Measurements from ENCODE around the gene BSX.

BSX gene

DNA sequence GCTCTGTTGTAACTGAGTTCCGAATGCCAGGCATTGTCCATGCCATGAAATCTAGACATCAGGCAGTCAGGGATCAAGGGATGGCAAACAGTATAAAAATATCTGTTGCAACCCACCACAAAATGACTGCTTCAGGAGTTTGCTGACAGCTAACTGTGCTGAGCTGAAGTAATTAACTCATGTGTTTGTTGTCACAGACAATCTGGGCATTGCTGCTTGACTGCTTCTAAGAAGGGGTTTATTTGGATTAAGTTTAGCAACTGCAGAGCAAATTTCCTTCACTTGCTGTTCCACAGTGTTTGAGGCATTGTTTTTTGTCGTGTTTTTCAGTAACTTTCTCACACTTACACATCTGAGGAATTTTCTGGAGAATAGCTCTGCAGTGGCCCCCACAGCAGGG, 30.4 kb downstream of the BSX start:
- no peak for DNase-seq

DNA sequence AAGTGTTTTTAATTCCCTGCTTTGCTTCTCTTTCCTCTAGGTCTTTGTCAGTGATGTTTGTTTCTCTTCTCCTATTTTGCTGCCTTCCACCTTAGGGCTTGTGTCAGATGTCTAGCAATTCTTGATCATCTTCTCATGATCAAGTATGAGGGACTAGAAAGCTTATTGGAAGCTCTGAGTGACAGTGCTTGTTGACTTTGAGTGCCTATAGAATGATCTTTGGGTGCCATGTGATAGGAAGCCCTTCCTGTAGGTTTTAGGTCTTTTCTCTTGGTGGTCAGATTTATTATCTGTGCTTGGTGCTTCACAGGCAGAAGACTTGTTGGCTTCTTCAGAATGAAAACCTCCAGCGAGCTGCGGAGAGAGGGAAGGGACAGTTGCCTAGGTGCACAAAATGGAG, 43.1 kb downstream of the BSX start:
- DNase-seq, result no peak

DNA sequence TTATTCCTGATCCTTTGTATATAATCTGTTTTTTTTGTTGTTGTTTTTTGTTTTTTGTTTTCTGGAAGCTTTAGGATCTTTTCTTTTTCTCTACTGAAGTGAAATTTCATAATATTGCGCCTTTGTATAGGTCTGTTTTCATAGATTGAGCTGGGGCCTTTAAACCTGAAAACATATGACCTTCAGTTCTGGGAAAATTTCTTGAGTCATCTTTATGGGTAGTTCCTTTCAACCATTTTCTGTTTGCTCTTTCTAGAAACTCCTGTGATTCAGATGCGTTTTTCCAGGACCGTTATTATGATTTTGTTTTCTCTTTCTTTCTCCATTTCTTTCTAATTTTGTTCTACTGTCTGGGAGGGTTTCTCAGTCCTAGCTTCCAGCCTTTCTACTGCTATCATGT, 43.7 kb downstream of the BSX start:
- no peak for DNase-seq

DNA sequence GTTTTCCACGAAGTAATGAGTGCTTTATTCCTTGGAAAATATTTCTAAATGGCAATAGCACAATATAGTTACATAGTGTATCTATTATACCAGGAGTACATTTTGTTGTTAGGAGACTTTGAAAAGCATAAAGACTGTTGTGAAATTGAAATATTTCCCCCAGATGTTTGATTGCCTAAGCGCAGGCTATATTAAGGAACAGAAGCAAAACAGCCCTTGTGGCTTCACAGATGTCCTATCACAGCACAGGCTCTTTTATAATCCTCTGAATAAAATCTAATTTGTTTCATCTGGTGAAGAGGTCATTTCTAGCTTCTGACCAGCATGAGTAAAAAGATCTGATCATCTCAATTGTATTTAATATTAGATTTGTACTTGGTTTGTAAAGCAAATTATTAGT, 48.2 kb downstream of the BSX start:
- DNase-seq, result no peak

DNA sequence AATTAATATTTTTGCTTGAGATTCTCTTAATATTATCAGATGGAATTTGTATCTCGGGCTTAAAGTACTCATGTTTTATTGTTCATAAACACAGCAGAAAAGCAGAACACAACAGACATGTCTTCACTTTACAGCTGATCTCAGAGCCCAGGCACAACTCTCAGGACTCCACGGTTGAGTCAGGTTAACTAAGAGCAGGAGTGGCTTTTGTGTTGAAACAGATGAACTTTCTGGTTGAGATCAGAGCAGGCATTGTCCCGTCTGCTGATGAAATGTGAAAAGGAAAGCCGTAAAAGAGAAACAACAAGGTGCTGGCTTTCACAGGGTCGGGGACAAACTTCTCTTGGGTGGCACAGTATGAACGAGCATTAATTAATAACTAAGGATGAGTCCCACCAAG, 50.1 kb downstream of the BSX start:
- DNase-seq, result no peak
